Posterior cingulate gyrus (tissue), 11 donors: ENCODE measurements around the gene GALM.
"Not testable (repeated sequence)": the region's sequence is repeated elsewhere in the genome, so short reads cannot be mapped to it uniquely, and the experiment has no call there.

Experiments
- DNase-seq, 10 donors: peaks; one replicate each; pipeline versions ENCODE4 v3.0.0 to v3.0.0-alpha.2; 2020 to 2021; ENCODE audit warnings: mixed read lengths in 3 of 10
- intact Hi-C: fragments of 100-400 bp; cut with DNase I; formaldehyde crosslinking; loops from one replicate; pipeline ENCODE4 v1.15.1; 2023

GALM gene

GRCh38 chr2:38706846-38707345 is 41.0 kb downstream of the GALM start:
- no peak for DNase-seq
- intact Hi-C loops = no loop called here

- intact Hi-C loops, DNase-seq: not testable (repeated sequence)
Measured at GRCh38 chr2:38708491-38708890, 42.6 kb downstream of the GALM start.

DNA sequence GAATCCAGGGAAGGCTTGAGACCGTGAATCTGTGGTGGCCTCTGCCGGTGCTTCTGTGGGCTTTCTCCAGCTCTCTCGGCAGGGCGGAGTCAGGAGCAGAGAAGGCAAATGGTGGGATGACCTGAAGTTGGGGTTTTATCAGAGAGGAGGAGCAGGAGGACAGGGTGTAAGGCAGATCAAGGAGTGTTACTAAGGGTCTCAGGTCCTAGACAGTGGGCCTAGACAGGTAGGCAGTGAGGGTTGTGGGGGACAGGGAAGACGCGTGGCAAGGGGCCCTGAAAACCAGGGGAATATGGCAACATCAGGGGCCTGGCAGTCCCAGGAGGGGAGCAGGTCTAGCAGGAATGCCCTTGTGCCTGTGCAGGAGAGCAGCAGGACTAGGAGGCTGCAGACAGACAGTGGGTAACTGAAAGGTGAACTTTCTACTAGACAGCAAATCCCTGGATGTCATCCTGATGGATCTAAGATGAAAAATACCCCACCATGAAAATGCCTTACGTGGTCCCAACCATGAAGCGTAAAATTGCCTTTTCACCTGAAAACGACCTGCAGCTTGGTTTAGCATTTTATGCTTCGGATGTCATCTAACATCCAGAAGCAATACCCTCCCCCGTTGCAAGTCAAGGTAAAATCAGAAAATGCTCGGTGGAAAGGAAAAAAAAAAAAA is 43.1 kb downstream of the GALM start:
- no peak for DNase-seq
- intact Hi-C loops = no loop called here

DNA sequence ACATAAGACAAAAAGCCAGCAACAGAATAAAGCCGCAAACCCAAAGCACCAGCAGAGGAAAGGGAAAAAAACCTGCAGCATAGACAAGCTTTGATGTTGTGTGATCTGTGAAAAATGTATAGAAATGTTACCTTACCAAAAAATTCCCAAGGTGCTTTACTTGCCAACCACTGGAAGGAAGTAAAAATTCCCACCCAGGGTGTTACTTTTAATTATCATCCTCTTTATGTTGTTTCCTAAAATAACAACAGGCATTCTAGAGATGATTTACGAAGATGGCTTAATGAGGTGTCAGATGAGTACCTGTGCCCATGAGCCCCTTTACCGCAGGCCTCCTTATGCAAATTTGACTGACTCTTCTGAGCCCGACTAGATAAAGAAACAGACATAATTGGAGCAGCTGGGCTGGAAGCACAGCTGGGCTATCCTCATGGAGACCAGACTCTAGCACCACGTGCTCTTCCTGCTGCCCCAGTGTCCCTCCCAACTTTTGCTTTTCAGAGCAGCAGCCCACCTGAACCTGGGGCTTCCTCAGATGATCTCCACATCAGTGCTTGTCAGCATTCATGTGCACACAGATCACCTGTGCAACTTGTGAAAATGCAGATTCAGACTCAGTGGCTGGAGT is 43.8 kb downstream of the GALM start:
- intact Hi-C loops = no loop called here
- DNase-seq = no peak

- no peak for DNase-seq
- intact Hi-C loops = no loop called here
Measured at GRCh38 chr2:38711558-38711957, 45.6 kb downstream of the GALM start.

- intact Hi-C loops = no loop called here
- DNase-seq = no peak
Measured at GRCh38 chr2:38712413-38712812, 46.5 kb downstream of the GALM start.

- intact Hi-C loops = no loop called here
- DNase-seq = no peak
Measured at GRCh38 chr2:38712871-38713270, 47.0 kb downstream of the GALM start.

GRCh38 chr2:38713338-38713737 is 47.4 kb downstream of the GALM start:
- intact Hi-C loops = no loop called here
- no peak for DNase-seq

DNA sequence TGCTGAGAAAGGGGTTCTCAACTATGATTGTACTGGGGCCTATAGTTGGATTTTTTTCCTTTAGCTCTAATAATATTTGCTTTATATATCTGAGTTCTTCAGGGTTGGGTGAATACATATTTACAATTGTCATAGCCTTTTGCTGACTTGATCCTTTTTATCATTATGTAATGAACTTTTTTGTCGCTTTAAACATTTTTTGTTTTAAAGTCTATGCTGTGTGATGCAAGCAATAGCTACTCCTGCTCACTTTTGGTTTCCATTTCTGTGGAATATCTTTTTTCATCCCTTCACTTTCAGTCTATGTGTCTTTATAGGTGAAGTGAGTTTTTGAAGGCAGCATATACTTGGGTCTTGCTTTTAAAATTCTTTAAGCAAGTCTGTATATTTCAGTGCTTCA is 49.0 kb downstream of the GALM start:
- DNase-seq, intact Hi-C loops: not testable (repeated sequence)

DNA sequence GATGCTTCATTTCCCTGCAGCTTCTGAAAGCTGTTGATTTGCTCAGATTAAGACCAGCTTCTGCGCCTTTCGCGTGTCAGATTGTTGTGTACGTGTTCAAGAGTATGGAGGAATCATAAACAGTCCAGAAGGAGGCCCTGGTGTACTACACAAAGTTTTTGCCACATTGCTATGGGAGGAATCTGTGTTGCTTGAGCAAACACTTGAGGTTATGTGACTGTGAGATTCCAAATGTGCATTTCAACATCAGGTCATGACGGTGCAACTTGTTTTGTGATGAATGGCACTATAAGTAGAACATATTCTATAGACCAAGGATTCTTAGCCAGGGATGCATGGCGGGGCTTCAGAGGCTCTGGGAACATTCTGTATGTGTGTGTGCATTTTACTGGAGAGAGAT is 50.3 kb downstream of the GALM start:
- intact Hi-C loops = no loop called here
- DNase-seq = no peak

GRCh38 chr2:38718601-38719000 is 52.7 kb downstream of the GALM start:
- DNase-seq = no peak
- intact Hi-C loops = no loop called here

GRCh38 chr2:38719706-38720105 is 53.8 kb downstream of the GALM start:
- intact Hi-C loops = loop anchor here (10.0 kb wide), 1 partner anchor 405 kb away; no protein-coding TSS in a partner anchor
- DNase-seq = no peak

DNA sequence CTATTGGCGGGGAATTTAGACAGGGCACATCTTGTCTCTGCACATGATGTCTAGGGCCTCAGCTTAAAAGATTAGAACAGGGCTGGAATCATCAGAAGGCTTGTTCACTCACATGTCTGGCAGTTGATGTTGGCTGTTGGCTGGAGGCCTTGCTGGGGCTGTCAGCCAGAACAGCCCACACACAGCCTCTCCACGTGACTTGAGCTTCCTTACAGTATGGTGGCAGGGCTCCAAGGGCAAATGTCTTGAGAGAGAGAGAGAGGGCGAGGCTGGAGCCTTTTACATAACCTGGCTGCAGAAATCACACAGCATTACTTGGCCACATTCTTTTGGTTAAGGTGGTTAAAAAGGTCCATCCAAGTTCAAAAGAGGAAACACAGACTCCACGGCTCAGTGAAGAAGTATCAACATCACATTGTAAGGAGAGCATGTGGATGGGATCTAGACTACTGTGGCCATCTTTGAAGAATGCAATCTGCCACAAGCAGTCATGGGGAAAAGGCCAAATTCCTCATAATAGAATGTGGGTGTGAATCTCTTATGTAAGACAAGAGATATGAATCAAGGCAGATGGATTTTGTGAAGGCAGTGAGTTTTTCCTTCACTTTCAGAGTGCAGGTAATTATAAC is 54.8 kb downstream of the GALM start:
- intact Hi-C loops = loop anchor here (10.0 kb wide), 1 partner anchor 406 kb away; no protein-coding TSS in a partner anchor
- peak in 7 of 10 donors; percentile 13 to 92 (median 48) for DNase-seq

DNA sequence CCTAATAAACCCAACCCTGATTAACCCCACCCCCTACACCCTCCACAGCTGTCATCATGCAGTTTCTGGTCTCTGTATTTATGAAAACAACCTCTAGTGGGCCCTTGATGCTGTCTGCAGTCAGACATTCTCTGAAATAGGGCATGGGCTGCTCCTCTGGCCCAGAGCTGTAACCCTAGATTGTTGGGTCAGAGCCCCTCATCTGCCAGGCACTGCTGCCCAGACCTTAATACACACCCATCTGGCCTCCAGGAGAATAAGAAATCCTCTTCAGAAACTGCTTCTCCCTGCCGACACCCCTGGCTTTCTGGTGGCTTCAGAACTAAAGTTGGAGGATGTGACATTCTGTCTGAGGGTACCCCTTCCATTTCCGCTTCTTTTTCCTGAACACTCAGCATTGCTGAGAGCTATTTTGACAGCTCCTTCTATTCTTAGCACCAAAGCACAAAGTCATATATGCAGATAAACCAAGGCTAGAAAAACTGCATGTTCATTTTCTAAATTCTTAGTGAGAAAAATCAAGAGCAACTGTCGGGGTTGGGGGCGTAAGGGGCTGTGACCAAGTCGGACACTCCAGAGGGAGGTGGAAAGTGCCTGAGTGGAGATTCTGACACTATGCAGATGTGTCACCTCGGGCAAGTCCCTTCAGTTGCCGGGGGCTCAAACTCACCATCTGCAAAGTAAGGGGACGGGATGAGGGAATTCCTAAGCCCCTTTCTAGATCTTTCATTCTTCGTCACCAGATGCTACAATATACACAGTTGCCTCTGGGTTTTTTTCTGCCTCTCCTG is 56.6 kb downstream of the GALM start:
- no peak for DNase-seq
- intact Hi-C loops = loop anchor here (10.0 kb wide), 1 partner anchor 408 kb away; no protein-coding TSS in a partner anchor

- intact Hi-C loops = loop anchor here (10.0 kb wide), 1 partner anchor 408 kb away; no protein-coding TSS in a partner anchor
- no peak for DNase-seq
Measured at GRCh38 chr2:38723173-38723572, 57.3 kb downstream of the GALM start.

- intact Hi-C loops = loop anchor here (5.0 to 10.0 kb wide), 2 partner anchors 145 to 413 kb away; no protein-coding TSS in a partner anchor
- no peak for DNase-seq
Measured at GRCh38 chr2:38727661-38728060, 61.7 kb downstream of the GALM start.

GRCh38 chr2:38728694-38729093 is 62.8 kb downstream of the GALM start:
- no peak for DNase-seq
- intact Hi-C loops = loop anchor here (5.0 to 10.0 kb wide), 2 partner anchors 146 to 414 kb away; no protein-coding TSS in a partner anchor

DNA sequence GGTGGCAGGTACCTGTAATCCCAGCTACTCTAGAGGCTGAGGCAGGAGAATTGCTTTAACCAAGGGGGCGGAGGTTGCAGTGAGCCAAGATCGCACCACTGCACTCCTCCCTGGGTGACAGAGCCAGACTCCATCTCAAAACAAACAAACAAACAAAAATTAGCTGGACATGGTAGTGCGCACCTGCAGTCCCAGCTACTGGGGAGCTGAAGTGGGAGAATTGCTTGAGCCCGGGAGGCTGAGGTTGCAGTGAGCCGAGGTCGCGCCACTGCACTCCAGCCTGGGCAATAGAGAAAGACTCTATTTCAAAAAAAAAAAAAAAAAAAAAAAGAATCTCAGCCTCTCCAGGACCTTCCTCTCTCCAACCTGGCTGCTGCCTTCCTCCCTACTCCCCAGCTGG is 65.2 kb downstream of the GALM start:
- intact Hi-C loops = no loop called here
- no peak for DNase-seq

DNA sequence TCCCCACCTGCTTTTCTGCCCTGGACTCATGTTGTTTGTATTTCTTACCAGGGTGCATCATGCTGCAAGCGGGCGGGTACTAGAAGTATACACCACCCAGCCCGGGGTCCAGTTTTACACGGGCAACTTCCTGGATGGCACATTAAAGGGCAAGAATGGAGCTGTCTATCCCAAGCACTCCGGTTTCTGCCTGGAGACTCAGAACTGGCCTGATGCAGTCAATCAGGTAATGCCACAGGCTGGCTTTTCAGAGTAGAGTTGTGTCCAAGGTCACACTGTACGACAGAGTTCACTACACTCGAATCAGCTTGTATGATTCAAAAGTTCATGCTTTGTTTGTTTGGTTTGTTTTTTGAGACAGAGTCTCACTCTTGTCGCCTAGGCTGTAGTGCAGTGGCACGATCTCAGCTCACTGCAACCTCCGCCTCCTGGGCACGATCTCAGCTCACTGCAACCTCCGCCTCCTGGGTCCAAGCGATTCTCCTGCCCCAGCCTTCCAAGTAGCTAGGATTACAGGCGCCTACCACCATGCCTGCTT is 65.8 kb downstream of the GALM start:
- intact Hi-C loops = no loop called here

GRCh38 chr2:38733300-38733971 is 67.5 kb downstream of the GALM start:
- no peak for DNase-seq
- intact Hi-C loops = no loop called here

More for the DNA sequence above, 65.8 kb downstream of the GALM start:
- no peak for DNase-seq
